GM18520 (cell line): Measurements from ENCODE around the gene SHC2.
"Not testable (repeated sequence)": the region's sequence is repeated elsewhere in the genome, so short reads cannot be mapped to it uniquely, and the experiment has no call there.

Source experiments
- ATAC-seq: cut with Tn5 transposase; IDR thresholded peaks from one replicate; pipeline ENCODE4 v1.9.1; 2021; ENCODE audit not compliant: unreplicated experiment

SHC2 gene

GRCh38 chr19:450912-451481 lies 9.8 kb downstream of the SHC2 start:
- not testable (repeated sequence) for ATAC-seq

GRCh38 chr19:449916-450315 lies 10.9 kb downstream of the SHC2 start:
- ATAC-seq, result no peak

GRCh38 chr19:447816-448560 lies 12.8 kb downstream of the SHC2 start:
- ATAC-seq, result no peak

GRCh38 chr19:447064-447426 lies 13.8 kb downstream of the SHC2 start:
- ATAC-seq, result no peak

GRCh38 chr19:444677-445210 lies 16.1 kb downstream of the SHC2 start:
- ATAC-seq, result no peak

- ATAC-seq, result no peak
These were observed 17.8 kb downstream of the SHC2 start for GRCh38 chr19:443005-443404.

GRCh38 chr19:442085-442484 lies 18.7 kb downstream of the SHC2 start:
- ATAC-seq, result no peak

- ATAC-seq, result no peak
These were observed 19.5 kb downstream of the SHC2 start for GRCh38 chr19:441213-441836.

GRCh38 chr19:440391-441212 lies 20.2 kb downstream of the SHC2 start:
- ATAC-seq, result no peak

- ATAC-seq, result no peak
These were observed 21.5 kb downstream of the SHC2 start for GRCh38 chr19:439167-439900.

- no peak for ATAC-seq
These were observed 22.3 kb downstream of the SHC2 start for GRCh38 chr19:438416-438958.

GRCh38 chr19:437041-437440 lies 23.8 kb downstream of the SHC2 start:
- no peak for ATAC-seq

GRCh38 chr19:436413-436950 lies 24.4 kb downstream of the SHC2 start:
- ATAC-seq, result no peak

- no peak for ATAC-seq
These were observed 25.0 kb downstream of the SHC2 start for GRCh38 chr19:435707-436412.

- ATAC-seq, result no peak
These were observed 25.7 kb downstream of the SHC2 start for GRCh38 chr19:435056-435706.

GRCh38 chr19:434152-434960 lies 26.5 kb downstream of the SHC2 start:
- ATAC-seq, result no peak

GRCh38 chr19:430701-431100 lies 30.1 kb downstream of the SHC2 start:
- no peak for ATAC-seq

GRCh38 chr19:428149-428548 lies 32.7 kb downstream of the SHC2 start:
- no peak for ATAC-seq
